ENCODE data around the gene PEX3. TPM values are rescaled to one million over a fixed set of nuclear protein-coding genes. Genes with fewer than 3 reads are reported as not detected.

PEX3 gene
- total RNA-seq, 2 donors from 2014 or later = 10.0 to 12.2 TPM

DNA sequence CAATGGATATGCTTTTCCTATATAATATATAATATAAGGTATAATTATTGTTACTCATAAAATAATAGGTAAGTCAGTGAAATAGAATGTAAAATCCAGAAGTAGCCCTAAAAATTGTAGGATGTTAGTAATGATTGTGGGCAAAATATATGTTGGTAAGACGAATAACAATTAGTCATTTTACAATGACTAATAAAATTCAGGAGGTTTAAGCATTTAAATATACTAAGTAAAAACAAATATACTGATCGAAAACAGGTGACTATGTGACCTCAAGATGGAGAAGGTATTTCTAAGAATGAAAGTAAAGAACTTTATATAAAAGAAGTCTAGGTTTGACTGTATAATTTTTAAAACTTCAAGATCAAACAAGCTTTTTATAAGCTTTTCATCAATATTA is 32.0 kb downstream of the PEX3 start:
- WGBS, 2 experiments (ENCODE audit: insufficient coverage in 1 of 2, insufficient read length in 1 of 2) = 73% methylated on average over 2 of the region's 2 CpGs; no CpG with 5 or more reads in 1 of the 2 experiments
- H3K4me3 Mint-ChIP-seq = no peak overlapping the region
- no peaks in the 10 kb centered on the region for H3K27me3 ChIP-seq (ENCODE audit: control insufficient read depth, insufficient read depth, low read length, poor library complexity, severe bottlenecking)
- no peak overlapping the region for H3K27ac ChIP-seq (ENCODE audit: low read depth, low read length)
- H3K4me3 ChIP-seq (ENCODE audit: low read length) = no peak overlapping the region
- H3K9ac ChIP-seq (ENCODE audit: extremely low read depth, low read length, poor library complexity, severe bottlenecking) = no peak overlapping the region
- no peak for TF ChIP-seq CTCF (conservative IDR thresholded peaks at IDR 0.05)
- peaks cover 3% of the 10 kb centered on the region for H3K36me3 ChIP-seq (ENCODE audit: control insufficient read depth, insufficient read depth, low read length)
- H3K36me3 Mint-ChIP-seq (ENCODE audit: low read depth) = no peaks in the 10 kb centered on the region
- H3K27me3 Mint-ChIP-seq (ENCODE audit: insufficient read depth) = no peaks in the 10 kb centered on the region
- H3K4me1 ChIP-seq (ENCODE audit: control insufficient read depth, insufficient read depth, low read length) = no peaks in the 10 kb centered on the region
- H3K27ac Mint-ChIP-seq = no peak overlapping the region
- no peak for DNase-seq
- H3K9me3 ChIP-seq (ENCODE audit: control insufficient read depth, low read length) = no peaks in the 10 kb centered on the region
- no peaks in the 10 kb centered on the region for H3K4me1 Mint-ChIP-seq
- no peaks in the 10 kb centered on the region for H3K9me3 Mint-ChIP-seq

DNA sequence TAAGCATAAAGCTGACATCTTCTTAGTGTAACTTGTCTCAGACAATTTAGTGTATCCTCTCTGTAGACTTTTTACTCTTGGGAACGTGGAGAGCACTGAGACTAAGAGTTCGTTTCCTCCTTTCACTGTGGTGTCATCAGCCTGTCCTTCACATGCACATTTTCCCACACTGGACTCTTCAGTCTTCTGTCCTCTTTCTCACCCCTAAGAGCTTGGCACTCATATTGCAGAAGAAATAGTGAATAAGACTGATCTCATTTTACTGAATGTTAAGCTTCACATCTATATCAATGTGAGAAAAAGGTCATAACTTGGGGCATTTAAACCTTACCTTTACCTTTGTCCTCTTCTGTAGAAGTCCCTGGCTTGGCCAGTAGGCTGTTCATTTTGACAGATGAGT is 35.4 kb downstream of the PEX3 start:
- WGBS, 2 experiments (ENCODE audit: insufficient coverage in 1 of 2, insufficient read length in 1 of 2) = 95 to 100% methylated on average over 2 of the region's 2 CpGs
- no peak overlapping the region for H3K9ac ChIP-seq (ENCODE audit: extremely low read depth, low read length, poor library complexity, severe bottlenecking)
- Mint-ChIP-seq H3K4me1 (no peaks in the 10 kb centered on the region), H3K36me3 (ENCODE audit: low read depth) (no peaks in the 10 kb centered on the region), H3K9me3 (no peaks in the 10 kb centered on the region), H3K27ac (peak overlapping the region; percentile 65), H3K27me3 (ENCODE audit: insufficient read depth) (no peaks in the 10 kb centered on the region), H3K4me3 (no peak overlapping the region)
- no peaks in the 10 kb centered on the region for H3K4me1 ChIP-seq (ENCODE audit: control insufficient read depth, insufficient read depth, low read length)
- H3K27ac ChIP-seq (ENCODE audit: low read depth, low read length) = no peak overlapping the region
- no peaks in the 10 kb centered on the region for H3K27me3 ChIP-seq (ENCODE audit: control insufficient read depth, insufficient read depth, low read length, poor library complexity, severe bottlenecking)
- no peak for DNase-seq
- H3K9me3 ChIP-seq (ENCODE audit: control insufficient read depth, low read length) = no peaks in the 10 kb centered on the region
- peak; percentile 47 for TF ChIP-seq CTCF (conservative IDR thresholded peaks at IDR 0.05)
- H3K36me3 ChIP-seq (ENCODE audit: control insufficient read depth, insufficient read depth, low read length) = no peaks in the 10 kb centered on the region
- H3K4me3 ChIP-seq (ENCODE audit: low read length) = no peak overlapping the region

DNA sequence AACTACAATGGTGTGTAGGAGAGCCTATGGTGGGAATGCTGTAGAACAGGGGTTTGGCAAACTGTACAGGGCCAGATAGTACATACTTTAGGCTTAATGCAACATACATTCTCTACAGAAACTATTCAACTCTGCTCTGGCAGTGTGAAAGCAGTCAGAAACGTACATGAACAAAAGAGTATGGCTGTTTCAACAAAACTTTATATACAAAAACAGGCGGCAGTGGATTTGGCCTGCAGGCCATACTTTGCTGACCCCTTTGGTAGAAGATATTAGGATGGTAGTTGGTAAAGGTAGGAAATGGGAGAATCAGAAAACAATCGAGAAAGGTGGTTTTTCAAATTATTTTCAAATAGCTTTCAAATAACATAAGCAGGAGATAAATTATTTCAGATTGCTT is 36.1 kb downstream of the PEX3 start:
- H3K4me1 ChIP-seq (ENCODE audit: control insufficient read depth, insufficient read depth, low read length) = no peaks in the 10 kb centered on the region
- H3K36me3 ChIP-seq (ENCODE audit: control insufficient read depth, insufficient read depth, low read length) = no peaks in the 10 kb centered on the region
- no peak for DNase-seq
- no peaks in the 10 kb centered on the region for H3K27me3 Mint-ChIP-seq (ENCODE audit: insufficient read depth)
- no peak overlapping the region for H3K4me3 ChIP-seq (ENCODE audit: low read length)
- no peaks in the 10 kb centered on the region for H3K9me3 ChIP-seq (ENCODE audit: control insufficient read depth, low read length)
- no peaks in the 10 kb centered on the region for H3K4me1 Mint-ChIP-seq
- no peak for TF ChIP-seq CTCF (conservative IDR thresholded peaks at IDR 0.05)
- no peak overlapping the region for H3K9ac ChIP-seq (ENCODE audit: extremely low read depth, low read length, poor library complexity, severe bottlenecking)
- no peak overlapping the region for H3K4me3 Mint-ChIP-seq
- H3K36me3 Mint-ChIP-seq (ENCODE audit: low read depth) = no peaks in the 10 kb centered on the region
- no peaks in the 10 kb centered on the region for H3K9me3 Mint-ChIP-seq
- no peak overlapping the region for H3K27ac Mint-ChIP-seq
- H3K27me3 ChIP-seq (ENCODE audit: control insufficient read depth, insufficient read depth, low read length, poor library complexity, severe bottlenecking) = no peaks in the 10 kb centered on the region
- no peak overlapping the region for H3K27ac ChIP-seq (ENCODE audit: low read depth, low read length)
- WGBS, 2 experiments (ENCODE audit: insufficient coverage in 1 of 2, insufficient read length in 1 of 2) = 100% methylated on average over 2 of the region's 3 CpGs; no CpG with 5 or more reads in 1 of the 2 experiments
